ENCODE results near the gene RASSF8.

RASSF8 gene

DNA sequence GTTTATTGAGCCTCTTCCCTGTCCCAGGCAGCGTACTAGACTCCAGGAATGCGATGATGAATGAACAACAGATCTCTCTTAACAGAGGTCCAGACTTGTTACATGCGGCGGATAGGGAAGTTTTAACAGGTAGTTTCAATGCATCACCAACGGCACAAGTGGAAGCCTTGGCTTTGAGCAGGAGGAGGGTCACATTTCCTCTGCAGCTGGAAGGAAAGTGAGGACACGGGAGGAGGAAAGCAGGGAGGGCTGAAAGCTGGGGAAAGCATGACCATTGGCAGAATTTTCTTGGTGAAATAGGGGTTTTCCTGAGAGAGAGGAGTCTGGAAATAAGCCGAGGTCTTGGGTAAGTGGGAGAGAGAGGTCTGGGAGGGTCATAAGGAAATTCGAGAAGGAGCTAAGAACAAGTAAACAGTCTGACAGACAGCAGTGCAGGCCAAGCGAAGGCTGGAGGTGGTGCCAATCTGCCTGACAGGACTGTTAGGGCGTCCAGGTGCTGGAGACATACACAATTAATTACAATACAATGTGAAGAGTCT is 150.9 kb downstream of the RASSF8 start:
- no peak for DNase-seq (ENCODE audit: low read depth)

- no peak for DNase-seq (ENCODE audit: low read depth)
These were observed 153.8 kb downstream of the RASSF8 start for GRCh38 chr12:26112232-26112631.

DNA sequence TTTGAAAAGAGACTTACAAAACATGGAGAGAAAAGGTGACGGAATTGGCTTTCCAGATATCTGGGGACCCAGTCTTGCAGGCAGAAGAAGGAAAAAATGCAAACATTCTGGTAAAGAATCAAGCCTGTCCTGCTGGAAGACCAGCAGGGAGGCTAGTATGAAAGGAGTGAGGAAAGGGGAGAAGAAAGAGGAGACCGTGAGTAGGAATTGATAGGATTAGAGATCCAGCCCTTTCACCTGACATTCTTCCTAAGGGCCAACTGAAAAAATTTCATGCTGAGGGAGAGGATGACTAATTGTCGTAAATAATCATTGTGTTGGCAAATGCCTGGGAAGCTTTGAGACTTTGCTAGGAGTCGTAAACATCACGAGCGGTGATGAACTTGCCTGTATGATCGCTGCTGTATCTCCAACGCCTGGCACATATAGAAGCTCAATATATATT is 154.2 kb downstream of the RASSF8 start:
- no peak for DNase-seq (ENCODE audit: low read depth)

- no peak for DNase-seq (ENCODE audit: low read depth)
These were observed 154.7 kb downstream of the RASSF8 start for GRCh38 chr12:26113181-26113654.

GRCh38 chr12:26113853-26114719 is 155.6 kb downstream of the RASSF8 start:
- DNase-seq (ENCODE audit: low read depth), result peak; percentile 73

DNA sequence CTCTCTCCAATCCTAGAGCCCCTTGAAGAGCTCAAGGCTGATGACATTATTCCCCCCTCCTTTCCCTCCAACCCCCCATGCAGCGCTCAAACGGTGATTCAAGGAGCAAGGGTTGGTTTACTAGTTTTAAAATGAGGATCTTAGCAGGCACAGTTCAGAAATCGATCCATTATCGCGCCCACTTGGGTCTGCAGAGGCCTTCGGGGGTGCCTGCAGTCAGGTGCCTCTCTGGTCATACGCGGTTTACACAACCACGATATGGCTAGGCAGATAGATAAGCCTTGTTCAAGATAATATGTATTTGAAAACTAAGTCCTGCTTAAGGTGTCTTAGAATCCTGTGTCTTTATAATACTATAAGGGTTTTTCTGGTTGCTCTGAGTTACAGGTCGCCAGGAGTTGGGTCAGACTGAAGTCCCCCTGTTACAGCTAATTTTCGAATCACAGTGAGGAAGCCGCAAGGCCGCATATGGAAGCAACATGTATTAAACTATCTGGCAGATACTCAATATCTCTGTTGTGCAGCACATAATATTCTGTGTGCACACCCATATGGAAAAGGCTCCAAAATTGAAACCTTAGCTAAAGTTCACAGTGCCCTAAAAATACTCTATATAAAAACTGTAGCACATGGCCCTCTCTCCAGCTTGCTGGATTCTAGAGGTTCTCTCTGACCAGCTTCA is 156.4 kb downstream of the RASSF8 start:
- DNase-seq (ENCODE audit: low read depth), result no peak

- DNase-seq (ENCODE audit: low read depth), result no peak
These were observed 158.6 kb downstream of the RASSF8 start for GRCh38 chr12:26116829-26117715.

- no peak for DNase-seq (ENCODE audit: low read depth)
These were observed 159.8 kb downstream of the RASSF8 start for GRCh38 chr12:26118308-26118707.

- DNase-seq (ENCODE audit: low read depth), result no peak
These were observed 161.0 kb downstream of the RASSF8 start for GRCh38 chr12:26119391-26119989.

GRCh38 chr12:26120561-26121274 is 162.2 kb downstream of the RASSF8 start:
- no peak for DNase-seq (ENCODE audit: low read depth)

GRCh38 chr12:26121323-26122060 is 163.0 kb downstream of the RASSF8 start:
- no peak for DNase-seq (ENCODE audit: low read depth)

DNA sequence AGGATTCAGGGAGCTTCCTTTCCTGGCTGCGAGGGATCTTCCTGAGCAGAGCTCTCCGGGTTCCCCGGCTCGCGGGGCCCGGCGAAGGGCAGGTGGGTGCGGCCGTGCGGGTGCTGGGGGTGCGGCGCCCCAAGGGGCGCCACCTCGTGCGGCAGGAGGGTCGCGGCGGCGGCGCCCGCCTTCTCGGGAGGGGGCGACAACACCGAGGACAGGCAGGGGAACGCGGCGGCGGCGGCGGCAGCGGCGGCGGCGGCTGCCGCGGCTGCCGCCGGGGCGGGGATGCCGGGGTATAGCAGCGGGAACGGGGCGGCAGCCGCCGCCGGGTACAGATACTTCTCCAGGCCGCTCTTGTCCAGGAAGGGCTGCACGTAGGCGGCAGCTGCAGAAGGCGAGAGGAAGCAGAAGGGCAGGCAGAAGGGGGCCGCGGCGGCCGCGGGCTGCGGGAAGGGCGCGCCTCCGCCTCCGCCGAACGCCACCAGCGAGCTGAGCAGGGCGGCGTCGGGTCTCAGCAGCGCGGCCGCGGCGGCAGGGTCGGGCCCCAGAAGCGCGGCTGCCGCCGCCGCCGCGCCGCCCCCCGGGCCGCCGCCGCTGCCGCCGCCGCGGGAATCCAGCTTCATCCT is 163.7 kb downstream of the RASSF8 start:
- DNase-seq (ENCODE audit: low read depth), result no peak

DNA sequence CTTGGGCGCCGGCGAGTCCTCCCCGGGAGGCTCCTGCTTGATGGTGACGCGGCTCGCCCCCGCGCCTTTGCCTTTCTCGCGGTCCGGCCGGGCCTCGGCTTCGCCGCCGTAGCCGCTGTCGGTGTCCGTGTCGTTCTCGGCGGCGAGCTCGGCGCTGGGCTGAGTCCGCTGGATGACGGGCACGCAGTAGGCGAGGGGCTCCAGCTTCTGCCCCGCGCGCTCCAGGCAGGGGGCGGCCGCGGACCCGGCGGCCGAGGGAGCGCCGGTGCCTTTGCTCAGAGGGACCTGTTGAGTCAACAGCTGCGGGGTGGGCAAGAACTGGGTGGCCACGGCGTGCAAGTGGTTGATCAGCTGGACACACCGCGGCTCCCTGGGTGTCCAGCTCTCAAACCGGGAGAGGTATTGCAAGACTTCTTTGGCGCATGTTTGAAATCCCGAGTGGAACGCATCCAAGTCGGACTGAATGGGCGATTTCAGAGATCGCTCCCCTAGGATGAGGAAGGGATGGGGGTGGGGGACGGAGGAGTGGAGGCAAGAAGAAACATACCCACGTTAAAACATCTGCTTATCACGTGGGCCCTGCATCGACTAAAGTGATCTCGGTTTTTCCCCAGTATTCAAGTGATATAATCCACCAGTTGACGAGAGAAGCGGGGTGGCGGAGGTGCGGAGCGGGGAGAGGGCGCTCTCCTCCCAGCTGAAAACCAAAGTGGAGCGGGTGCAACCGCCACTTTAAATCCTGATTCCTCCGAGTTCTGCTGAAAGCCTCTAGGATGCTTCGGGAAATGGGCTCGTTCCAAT is 164.4 kb downstream of the RASSF8 start:
- DNase-seq (ENCODE audit: low read depth), result no peak

DNA sequence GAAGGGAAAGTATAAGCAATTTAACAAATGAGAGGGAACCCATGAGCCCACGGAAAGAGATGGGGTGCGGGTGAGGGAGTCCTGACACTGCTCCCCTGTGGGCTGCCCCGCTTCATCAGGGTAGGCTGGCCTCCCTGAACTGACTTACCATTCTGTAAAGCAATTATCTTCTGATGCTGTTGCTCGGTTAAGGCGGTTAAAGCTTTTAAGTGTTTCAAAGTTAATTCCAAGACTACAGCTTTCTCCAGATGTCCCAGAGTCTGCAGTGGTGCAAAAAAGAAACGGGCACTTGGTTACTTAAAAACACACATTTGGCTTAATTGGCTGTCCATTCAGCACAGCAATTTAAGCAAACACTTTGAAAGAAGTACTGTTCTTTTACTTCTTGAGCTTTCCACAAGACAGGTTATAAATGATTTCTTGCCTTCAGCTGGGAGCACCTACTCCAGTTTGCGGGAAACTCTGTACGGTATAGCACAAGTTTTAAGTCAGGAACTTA is 165.0 kb downstream of the RASSF8 start:
- no peak for DNase-seq (ENCODE audit: low read depth)

- DNase-seq (ENCODE audit: low read depth), result no peak
These were observed 166.2 kb downstream of the RASSF8 start, which contains the start of gene BHLHE41 for GRCh38 chr12:26124446-26125399. BHLHE41 (minus strand) TSS chr12:26125037; CDS start chr12:26124779, 258 bp downstream.

GRCh38 chr12:26125400-26126339 is 167.2 kb downstream of the RASSF8 start:
- no peak for DNase-seq (ENCODE audit: low read depth)
